LNCaP clone FGC (cell line): Measurements from ENCODE around the gene TUBB2B.
"Not testable (repeated sequence)": the region's sequence is repeated elsewhere in the genome, so short reads cannot be mapped to it uniquely, and the experiment has no call there.

ENCODE experiments used
- DNase-seq: peaks from one replicate; pipeline ENCODE4 v3.0.0-alpha.2; 2011; ENCODE audit warnings: low read depth
- H3K4me3 ChIP-seq: 2 replicates; pipeline ENCODE4 v1.5.1; 2011; ENCODE audit warnings: mild to moderate bottlenecking, low read depth, low read length, control low read depth
- TF ChIP-seq, protein P1 (sequence below): IDR thresholded peaks from 2 replicates; pipeline ENCODE4 v1.5.1; 2012; ENCODE audit warnings: mild to moderate bottlenecking; ENCODE audit not compliant: control insufficient read depth, insufficient read depth; ENCODE audit errors: extremely low read depth

The TUBB2B gene

GRCh38 chr6:3195420-3195694 is 32.1 kb downstream of the TUBB2B start:
- no peak for DNase-seq
- TF ChIP-seq, protein P1, sequence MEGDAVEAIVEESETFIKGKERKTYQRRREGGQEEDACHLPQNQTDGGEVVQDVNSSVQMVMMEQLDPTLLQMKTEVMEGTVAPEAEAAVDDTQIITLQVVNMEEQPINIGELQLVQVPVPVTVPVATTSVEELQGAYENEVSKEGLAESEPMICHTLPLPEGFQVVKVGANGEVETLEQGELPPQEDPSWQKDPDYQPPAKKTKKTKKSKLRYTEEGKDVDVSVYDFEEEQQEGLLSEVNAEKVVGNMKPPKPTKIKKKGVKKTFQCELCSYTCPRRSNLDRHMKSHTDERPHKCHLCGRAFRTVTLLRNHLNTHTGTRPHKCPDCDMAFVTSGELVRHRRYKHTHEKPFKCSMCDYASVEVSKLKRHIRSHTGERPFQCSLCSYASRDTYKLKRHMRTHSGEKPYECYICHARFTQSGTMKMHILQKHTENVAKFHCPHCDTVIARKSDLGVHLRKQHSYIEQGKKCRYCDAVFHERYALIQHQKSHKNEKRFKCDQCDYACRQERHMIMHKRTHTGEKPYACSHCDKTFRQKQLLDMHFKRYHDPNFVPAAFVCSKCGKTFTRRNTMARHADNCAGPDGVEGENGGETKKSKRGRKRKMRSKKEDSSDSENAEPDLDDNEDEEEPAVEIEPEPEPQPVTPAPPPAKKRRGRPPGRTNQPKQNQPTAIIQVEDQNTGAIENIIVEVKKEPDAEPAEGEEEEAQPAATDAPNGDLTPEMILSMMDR, result no peak
- H3K4me3 ChIP-seq, result no peak overlapping the region

DNA sequence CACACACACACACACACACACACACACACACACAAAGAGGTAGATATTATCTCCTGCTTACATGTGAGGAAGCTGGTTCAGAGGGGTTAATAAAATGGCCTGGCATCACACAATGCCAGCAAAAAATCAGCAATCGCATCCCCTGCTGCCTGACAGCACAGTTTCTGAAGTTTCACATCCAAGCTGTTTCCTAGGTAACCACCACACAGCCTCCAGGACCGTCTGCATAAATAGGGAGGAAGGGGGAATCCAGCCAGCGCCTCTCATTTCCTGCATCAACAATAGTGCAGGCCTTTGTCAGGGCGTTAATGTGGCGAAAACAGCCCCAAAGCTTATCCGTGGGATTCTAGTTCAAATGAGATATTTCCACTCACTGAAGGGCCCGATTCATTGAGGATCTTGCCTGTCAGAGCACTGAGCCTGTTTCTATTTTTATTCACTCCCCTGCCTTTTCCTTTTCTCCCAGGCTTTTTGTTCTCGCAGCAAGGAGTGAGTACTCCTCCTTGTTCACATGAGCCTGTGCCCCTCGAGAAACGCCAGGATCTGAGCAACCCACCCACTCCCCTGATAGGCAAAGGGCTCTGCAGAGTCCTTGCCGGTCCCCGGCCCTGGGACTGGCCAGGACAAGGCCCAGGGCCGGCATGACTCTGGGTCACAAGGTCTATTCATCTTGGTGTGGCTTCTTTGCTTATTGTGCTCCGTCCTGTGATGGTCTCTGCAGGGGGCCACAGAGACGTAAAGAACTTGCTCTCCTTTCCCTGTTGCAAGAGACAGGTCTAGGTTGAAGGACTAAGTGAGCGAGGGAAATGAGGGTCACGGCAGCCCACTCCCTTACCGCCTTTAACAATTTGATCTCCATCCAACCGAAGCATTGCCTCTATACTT is 32.7 kb downstream of the TUBB2B start:
- DNase-seq, result no peak
- TF ChIP-seq, protein P1, result no peak
- H3K4me3 ChIP-seq, result no peak overlapping the region

DNA sequence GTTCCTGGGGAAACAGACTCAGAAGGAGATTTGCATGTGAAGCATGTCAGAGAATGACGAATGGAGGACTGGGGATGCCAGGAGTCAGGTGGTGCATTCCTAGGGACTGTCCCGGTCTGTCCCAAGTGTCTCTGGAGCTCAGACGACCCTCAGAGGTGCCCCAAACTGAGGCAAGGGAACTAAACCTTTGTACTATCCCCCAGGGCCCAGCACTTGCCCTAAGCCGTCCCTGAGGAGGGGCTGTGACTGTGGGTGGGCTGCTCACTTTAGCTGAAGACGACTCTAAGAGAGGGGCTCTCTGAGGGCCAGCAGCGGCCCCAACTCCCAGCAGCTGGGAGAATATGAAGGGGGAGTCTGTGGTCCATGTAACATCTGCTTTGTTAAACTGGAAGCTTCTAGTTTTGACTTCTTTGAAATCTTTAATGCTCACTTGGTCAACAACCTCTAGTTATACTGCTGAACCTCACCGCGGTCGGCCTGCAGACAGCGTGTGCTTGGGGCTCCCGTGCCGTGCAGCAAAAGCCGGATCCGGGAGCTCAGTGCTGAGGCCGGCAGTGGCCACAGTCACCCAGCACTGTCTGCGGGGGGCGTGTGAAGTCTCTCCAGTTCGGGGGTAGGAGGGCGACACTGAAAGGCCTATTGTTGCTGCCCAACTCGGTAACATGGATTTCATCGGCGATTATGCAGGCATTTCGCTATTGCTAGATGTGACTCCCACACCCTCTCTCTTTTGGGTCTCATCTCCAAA is 34.2 kb downstream of the TUBB2B start:
- TF ChIP-seq, protein P1, result no peak
- DNase-seq, result no peak
- H3K4me3 ChIP-seq, result no peak overlapping the region

DNA sequence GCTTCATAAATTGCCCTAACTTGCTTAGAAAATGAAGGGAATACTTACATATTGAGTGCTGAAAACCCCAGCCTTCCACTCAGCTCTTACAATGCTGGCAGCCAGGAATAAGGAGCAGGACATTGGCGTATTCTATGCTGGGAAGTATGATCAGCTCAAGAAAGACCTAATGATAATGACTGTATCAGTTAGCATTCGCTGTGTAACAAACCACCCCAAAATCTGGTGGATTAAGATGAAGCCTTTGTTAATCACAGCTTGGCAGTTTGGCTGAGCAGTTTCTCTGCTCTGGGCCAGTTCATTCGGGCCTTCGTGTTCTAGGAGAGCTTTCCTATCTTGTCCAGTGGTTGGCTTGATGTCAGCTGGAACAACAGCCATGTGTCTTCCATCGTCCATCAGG is 36.7 kb downstream of the TUBB2B start:
- no peak overlapping the region for H3K4me3 ChIP-seq
- no peak for DNase-seq
- TF ChIP-seq, protein P1, result no peak

DNA sequence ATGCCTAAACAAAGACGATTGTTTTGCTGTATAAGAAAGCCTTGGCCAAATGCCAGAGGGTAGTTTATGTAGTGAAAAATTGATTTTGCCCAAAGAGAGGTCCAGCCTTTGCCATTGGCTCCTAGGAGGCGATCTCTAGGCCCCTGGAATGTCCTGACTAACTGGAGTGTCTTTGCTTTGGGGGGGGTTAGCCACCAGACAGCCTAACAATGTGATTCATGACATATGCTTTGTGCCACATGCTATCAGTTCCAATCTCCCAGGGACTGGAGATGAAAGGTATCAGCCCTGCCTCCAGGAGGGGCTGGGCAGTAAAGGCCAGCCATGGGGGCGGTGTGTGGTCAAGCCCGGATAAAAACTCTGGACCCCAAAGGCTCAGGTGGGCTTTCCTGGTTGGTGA is 37.4 kb downstream of the TUBB2B start:
- no peak for DNase-seq
- TF ChIP-seq, protein P1, result no peak
- H3K4me3 ChIP-seq, result no peak overlapping the region

- DNase-seq, H3K4me3 ChIP-seq: not testable (repeated sequence)
These were observed 38.3 kb downstream of the TUBB2B start for GRCh38 chr6:3189192-3189591.

GRCh38 chr6:3188262-3188661 is 39.2 kb downstream of the TUBB2B start:
- DNase-seq, result no peak
- H3K4me3 ChIP-seq, result no peak overlapping the region
- TF ChIP-seq, protein P1, result no peak
